SH-SY5Y (cell line): ENCODE results near the gene SEMA3F.

Experiments used
- GATA2 ChIP-seq: IDR thresholded peaks from 2 replicates; pipeline ENCODE4 v1.6.1; 2011; ENCODE audit warnings: mild to moderate bottlenecking, low read depth, low read length
- GATA3 ChIP-seq: IDR thresholded peaks from 2 replicates; pipeline ENCODE4 v1.6.1; 2011; ENCODE audit warnings: low read depth, mild to moderate bottlenecking, low read length, moderate library complexity

GRCh38 chr3:50179710-50180109 is 24.6 kb downstream of the SEMA3F start:
- TF ChIP-seq GATA2 (no peak), GATA3 (no peak)
